ENCODE data around the gene LMCD1.

- TF ChIP-seq CTCF (conservative IDR thresholded peaks at IDR 0.05 in 1 of 2, IDR thresholded peaks at IDR 0.05 in 1 of 2; ENCODE audit: extremely low read depth in 1 of 2, insufficient read depth in 1 of 2, low read depth in 1 of 2, low read length in 2 of 2): no peak
- TF ChIP-seq EZH2 (IDR thresholded peaks at IDR 0.05; ENCODE audit: borderline replicate concordance, low read length): no peak
These were observed 117.9 kb downstream of the LMCD1 start for GRCh38 chr3:8619548-8619947.

Data from mammary epithelial cell (primary cell).